KOPT-K1 (cell line): Measurements from ENCODE around the gene AHSG.

Experiments
- H3K27ac ChIP-seq: fragments of 200-600 bp; sonication (generic); 2 replicates; pipeline ENCODE4 v1.5.1; 2016; ENCODE audit warnings: antibody characterized with exemption, mild to moderate bottlenecking, low read depth, low read length; ENCODE audit not compliant: poor library complexity, severe bottlenecking
- H3K36me3 ChIP-seq: fragments of 200-600 bp; sonication (generic); 2 replicates; pipeline ENCODE4 v1.5.1; 2017; ENCODE audit warnings: antibody characterized with exemption, mild to moderate bottlenecking, low read length, moderate library complexity; ENCODE audit not compliant: insufficient read depth
- H3K9me3 ChIP-seq: fragments of 200-600 bp; sonication (generic); 2 replicates; pipeline ENCODE4 v1.5.1; 2017; ENCODE audit warnings: antibody characterized with exemption, low read length, mild to moderate bottlenecking; ENCODE audit not compliant: insufficient read depth, poor library complexity, severe bottlenecking

Gene AHSG

DNA sequence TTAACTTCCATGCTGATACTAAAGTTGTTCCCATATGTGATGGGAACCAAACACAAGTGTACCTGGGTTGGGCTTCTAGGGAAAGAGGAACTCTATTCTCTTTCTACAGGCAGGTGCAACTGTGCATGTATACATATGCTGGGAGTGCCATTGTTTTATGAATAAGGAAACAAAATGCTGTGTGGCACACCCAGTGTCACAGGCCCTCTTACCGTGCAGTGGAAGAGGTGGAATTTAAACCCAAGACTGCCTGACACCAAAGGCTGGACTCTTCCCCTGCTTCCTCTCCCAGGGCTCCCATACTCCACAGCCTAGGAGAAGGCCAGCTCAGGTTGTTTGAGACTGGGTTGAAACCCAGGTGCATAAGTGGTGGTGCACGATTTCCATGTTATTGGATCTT is 25.4 kb downstream of the AHSG start:
- Histone ChIP-seq H3K9me3 (peaks cover 7% of the 10 kb centered on the region), H3K36me3 (no peaks in the 10 kb centered on the region), H3K27ac (no peak overlapping the region)

DNA sequence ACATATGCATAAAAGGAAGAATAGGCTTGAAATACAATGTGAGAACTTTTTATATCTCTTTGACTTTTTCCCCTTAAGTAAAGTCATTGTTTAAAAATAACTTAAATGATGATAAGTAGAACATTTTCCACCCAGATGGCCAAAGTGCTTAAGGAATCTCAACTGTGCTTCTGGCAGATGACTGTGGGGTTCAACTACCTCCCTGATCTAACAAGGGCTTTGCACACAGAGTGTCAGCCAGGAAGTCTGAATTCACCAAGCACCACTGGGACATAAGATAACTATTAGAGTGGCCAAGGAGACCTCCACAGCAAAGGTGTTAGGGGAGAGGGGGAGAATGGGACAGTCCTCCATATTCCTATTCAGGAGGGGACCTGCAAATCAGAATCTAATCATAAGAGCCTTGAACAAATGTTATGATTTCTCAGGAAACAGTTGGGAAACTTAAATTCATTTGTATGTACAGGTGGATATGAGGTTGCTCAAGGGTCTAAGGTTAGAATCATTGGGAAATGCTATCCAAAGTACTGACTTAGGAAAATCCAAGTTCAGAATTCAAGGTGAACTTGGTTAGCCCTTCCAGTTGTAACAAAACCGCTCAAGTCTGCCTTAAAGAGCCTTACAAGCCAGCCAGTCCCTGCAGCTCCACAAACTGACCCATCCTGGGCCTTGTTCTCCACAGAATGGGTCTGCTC is 27.1 kb downstream of the AHSG start, which contains the start of gene FETUB:
TSS of gene FETUB (plus strand) at position 622 of the 695 bp plus-strand sequence. CDS start at position 684, 62 bp downstream.
- Histone ChIP-seq H3K27ac (no peak within 1 kb of the TSS), H3K9me3 (peaks cover 7% of the 10 kb centered on the region)

DNA sequence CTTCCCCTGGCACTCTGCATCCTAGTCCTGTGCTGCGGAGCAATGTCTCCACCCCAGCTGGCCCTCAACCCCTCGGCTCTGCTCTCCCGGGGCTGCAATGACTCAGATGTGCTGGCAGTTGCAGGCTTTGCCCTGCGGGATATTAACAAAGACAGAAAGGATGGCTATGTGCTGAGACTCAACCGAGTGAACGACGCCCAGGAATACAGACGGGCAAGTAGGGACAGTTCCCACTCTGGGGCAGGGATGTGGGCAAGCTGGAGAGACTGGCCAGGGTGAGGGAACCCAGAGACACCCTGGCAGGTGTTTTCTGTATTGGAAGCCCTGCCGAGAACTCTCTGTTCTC is 27.6 kb downstream of the AHSG start:
- Histone ChIP-seq H3K9me3 (peaks cover 7% of the 10 kb centered on the region), H3K36me3 (no peaks in the 10 kb centered on the region), H3K27ac (no peak overlapping the region)

More for the DNA sequence above, 27.1 kb downstream of the AHSG start, which contains the start of gene FETUB:
- H3K36me3 ChIP-seq: no peaks in the 10 kb centered on the region

DNA sequence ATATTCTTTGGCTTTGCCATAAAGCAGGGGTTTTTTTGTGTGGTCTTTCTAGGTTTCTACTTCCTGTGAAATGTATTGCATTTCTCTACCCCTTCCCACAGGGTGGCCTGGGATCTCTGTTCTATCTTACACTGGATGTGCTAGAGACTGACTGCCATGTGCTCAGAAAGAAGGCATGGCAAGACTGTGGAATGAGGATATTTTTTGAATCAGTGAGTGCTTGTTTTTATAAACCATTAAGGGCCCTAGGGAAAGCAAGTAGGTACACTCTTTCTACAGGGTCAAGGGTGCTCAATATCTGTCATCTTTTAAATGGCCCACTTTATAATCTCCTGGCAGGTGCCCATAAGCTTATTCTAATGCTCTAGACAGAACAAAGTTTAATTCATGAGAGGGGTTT is 28.1 kb downstream of the AHSG start:
- Histone ChIP-seq H3K36me3 (no peaks in the 10 kb centered on the region), H3K27ac (no peak overlapping the region), H3K9me3 (peaks cover 7% of the 10 kb centered on the region)

DNA sequence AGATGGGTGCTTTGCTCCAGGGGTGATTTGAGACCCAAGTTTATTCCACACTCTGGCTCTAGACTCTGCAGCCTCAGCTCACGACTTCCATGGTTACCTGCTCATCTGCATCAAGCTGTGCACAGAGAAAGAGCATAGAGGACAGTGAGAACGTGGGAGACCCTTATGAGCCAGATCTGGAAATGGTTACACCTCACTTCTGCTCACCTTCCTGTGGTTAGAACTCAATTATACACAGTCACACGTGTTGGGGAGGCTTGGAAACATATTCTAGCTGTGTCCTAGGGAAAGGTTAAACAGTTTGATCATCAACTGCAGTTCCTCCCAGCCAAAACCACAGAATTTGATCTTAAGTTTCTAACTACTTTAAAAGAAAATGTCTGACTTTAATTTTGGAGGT is 29.2 kb downstream of the AHSG start:
- H3K36me3 ChIP-seq: no peaks in the 10 kb centered on the region
- peaks cover 7% of the 10 kb centered on the region for H3K9me3 ChIP-seq
- no peak overlapping the region for H3K27ac ChIP-seq

- Histone ChIP-seq H3K9me3 (peaks cover 7% of the 10 kb centered on the region), H3K36me3 (no peaks in the 10 kb centered on the region), H3K27ac (no peak overlapping the region)
These were observed 30.6 kb downstream of the AHSG start for GRCh38 chr3:186643493-186643892.

DNA sequence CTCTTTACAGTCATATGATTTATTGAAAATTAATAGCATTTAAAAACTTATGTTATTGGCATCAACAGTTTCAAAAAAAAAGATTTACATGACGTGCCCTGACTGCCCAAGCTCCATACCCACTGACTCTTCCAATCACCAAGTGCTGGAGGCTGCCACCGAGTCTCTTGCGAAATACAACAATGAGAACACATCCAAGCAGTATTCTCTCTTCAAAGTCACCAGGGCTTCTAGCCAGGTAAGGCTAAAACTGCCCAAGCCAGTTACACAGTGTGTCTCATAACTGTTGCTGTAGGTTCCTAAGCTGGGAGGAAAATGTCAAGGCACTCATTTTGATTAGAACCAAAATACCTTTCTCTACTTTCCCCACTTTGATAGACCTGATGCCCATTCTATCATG is 31.8 kb downstream of the AHSG start:
- H3K36me3 ChIP-seq: no peaks in the 10 kb centered on the region
- no peak overlapping the region for H3K27ac ChIP-seq
- no peaks in the 10 kb centered on the region for H3K9me3 ChIP-seq

DNA sequence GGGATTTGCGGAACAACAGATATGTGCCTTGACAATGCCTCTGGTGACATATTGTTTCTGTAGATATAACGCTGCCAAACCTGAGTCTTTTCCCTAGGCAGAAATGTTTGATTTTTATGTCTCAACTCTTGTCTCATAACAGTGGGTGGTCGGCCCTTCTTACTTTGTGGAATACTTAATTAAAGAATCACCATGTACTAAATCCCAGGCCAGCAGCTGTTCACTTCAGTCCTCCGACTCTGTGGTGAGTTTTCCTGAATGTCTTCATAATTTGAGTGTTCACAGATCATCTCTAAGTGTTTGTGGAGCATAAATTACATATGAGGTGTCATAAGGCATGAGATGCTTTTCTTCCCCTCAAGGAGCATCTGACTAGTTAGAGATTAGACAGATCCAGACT is 33.2 kb downstream of the AHSG start:
- Histone ChIP-seq H3K27ac (no peak overlapping the region), H3K9me3 (no peaks in the 10 kb centered on the region), H3K36me3 (no peaks in the 10 kb centered on the region)

DNA sequence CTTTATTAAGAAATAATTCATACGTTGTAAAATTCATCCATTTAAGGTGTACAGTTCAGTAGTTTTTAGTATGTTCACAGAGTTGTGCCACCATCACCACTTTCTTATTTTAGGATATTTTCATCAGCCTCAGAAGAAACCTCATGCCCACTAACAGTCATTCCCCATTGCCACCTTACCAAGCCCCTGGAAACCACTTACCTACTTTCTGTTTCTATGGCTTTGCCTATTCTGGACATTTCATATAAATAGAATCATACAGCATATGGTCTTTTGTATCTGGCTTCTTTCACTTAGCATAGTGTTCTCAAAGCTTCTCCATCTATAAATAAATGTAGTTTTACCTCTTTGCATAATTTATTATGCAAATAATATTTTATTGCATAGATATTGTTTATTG is 34.0 kb downstream of the AHSG start:
- Histone ChIP-seq H3K27ac (no peak overlapping the region), H3K36me3 (no peaks in the 10 kb centered on the region), H3K9me3 (no peaks in the 10 kb centered on the region)

GRCh38 chr3:186648851-186649250 is 36.0 kb downstream of the AHSG start:
- Histone ChIP-seq H3K36me3 (no peaks in the 10 kb centered on the region), H3K9me3 (no peaks in the 10 kb centered on the region), H3K27ac (no peak overlapping the region)

DNA sequence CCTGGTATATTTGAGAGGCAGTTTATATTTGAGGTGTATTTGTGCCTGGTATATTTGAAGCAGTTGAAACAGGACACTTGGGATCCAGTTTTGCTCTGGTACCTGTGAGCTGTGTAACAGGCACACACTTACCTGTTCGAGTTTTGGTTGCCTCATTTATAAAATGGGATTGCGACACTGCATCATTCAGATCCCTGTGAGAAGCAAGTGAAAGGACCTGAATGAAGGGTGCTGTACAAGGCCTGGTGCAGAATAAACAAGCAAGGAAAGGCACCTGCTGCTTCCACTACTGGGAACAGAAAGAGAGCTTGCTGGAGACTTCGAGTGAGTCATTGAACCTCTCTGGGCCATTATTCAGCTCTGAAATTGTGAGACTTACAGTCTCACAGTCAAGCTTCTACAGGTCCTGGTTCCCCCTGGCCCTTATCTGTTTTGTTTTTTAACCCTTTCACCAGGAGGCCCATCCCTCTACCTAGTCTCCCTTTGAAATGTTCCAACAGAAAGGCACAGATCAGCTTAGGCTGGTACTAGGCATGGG is 38.9 kb downstream of the AHSG start:
- Histone ChIP-seq H3K36me3 (no peaks in the 10 kb centered on the region), H3K27ac (no peak overlapping the region), H3K9me3 (no peaks in the 10 kb centered on the region)

DNA sequence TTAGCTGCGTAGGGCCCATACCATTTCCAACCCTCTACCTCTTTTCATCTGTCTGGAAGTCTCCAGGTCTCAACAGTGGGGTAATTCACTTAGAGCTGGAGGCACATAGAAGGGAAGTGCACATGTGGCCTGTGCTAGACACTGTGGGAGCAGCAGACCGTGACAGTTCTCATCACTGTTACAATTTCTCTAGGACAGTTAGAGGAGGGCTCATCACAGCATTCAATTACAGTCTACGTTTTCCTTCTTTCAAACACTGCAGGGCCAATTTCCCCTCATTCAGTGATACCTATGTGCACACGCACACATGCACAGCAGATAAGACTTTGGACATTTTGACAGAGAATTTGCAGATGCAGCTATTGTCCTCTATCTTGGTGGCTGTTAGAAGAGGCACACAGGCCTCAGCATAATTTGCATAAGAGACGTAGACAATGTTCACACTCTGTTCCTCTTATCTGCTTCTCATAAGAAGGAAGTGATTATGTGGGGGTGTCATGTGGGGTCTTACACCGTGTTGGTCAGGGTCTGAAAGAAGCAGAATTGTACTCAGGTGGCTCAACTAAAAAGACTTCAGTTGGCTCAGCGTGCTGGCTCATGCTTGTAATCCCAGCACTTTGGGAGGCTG is 40.3 kb downstream of the AHSG start:
- no peaks in the 10 kb centered on the region for H3K36me3 ChIP-seq
- H3K27ac ChIP-seq: no peak overlapping the region
- no peaks in the 10 kb centered on the region for H3K9me3 ChIP-seq

GRCh38 chr3:186653984-186654383 is 41.1 kb downstream of the AHSG start:
- Histone ChIP-seq H3K9me3 (no peaks in the 10 kb centered on the region), H3K36me3 (no peaks in the 10 kb centered on the region), H3K27ac (no peak overlapping the region)

DNA sequence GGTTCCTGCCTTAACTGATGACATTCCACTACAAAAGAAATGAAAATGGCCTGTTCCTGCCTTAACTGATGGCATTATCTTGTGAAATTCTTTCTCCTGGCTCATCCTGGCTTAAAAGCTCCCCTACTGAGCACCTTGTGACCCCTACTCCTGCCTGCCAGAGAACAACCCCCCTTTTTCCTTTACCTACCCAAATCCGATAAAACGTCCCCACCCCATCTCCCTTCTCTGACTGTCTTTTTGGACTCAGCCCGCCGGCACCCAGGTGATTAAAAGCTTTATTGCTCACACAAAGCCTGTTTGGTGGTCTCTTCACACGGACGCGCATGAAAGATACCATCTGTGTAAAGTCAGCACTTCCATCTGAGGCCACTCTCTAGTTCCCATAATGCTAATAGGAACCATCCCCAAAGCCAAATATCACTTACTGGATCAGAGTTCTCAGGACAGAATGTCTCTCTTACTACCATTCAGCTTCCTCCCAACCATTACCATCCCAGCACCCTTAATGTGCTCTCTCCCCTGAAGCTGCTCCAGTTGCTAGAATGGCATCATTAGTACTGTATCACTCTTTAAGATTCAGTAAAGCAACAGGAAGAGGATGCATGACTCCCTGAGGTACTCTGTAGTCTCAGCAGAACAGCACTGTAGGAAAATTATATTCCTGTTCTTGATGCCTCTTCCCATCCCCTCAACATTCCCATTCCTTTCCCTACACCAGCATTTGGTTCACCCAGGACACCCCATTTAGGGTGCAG is 50.7 kb downstream of the AHSG start:
- Histone ChIP-seq H3K9me3 (no peaks in the 10 kb centered on the region), H3K27ac (no peak overlapping the region), H3K36me3 (no peaks in the 10 kb centered on the region)

GRCh38 chr3:186664119-186664495 is 51.2 kb downstream of the AHSG start:
- Histone ChIP-seq H3K36me3 (no peaks in the 10 kb centered on the region), H3K9me3 (no peaks in the 10 kb centered on the region), H3K27ac (no peak overlapping the region)
